ENCODE results near the gene CNOT6.

Gene CNOT6

GRCh38 chr5:180604271-180604670 is 110.1 kb downstream of the CNOT6 start:
- Histone ChIP-seq H3K27ac (ENCODE audit: insufficient read depth, low read depth, low read length, poor library complexity, severe bottlenecking) (no peak overlapping the region), H3K4me3 (ENCODE audit: insufficient read depth, low read depth, low read length) (no peak overlapping the region), H3K36me3 (ENCODE audit: control insufficient read depth, insufficient read depth, low read length) (no peaks in the 10 kb centered on the region), H3K9me3 (ENCODE audit: control insufficient read depth, low read length) (no peaks in the 10 kb centered on the region), H3K4me1 (ENCODE audit: control insufficient read depth, insufficient read depth, low read length) (no peaks in the 10 kb centered on the region), H3K27me3 (ENCODE audit: control insufficient read depth, insufficient read depth, low read length, poor library complexity, severe bottlenecking) (no peaks in the 10 kb centered on the region)
- WGBS, 2 experiments, result 84 to 88% methylated on average over 12 to 13 of the region's 13 CpGs

GRCh38 chr5:180605554-180606214 is 111.5 kb downstream of the CNOT6 start:
- 70 to 71% methylated on average over 11 of the region's 11 CpGs for WGBS, 2 experiments
- Histone ChIP-seq H3K27ac (ENCODE audit: insufficient read depth, low read depth, low read length, poor library complexity, severe bottlenecking) (no peak overlapping the region), H3K4me3 (ENCODE audit: insufficient read depth, low read depth, low read length) (no peak overlapping the region), H3K36me3 (ENCODE audit: control insufficient read depth, insufficient read depth, low read length) (no peaks in the 10 kb centered on the region), H3K9me3 (ENCODE audit: control insufficient read depth, low read length) (no peaks in the 10 kb centered on the region), H3K27me3 (ENCODE audit: control insufficient read depth, insufficient read depth, low read length, poor library complexity, severe bottlenecking) (no peaks in the 10 kb centered on the region), H3K4me1 (ENCODE audit: control insufficient read depth, insufficient read depth, low read length) (no peaks in the 10 kb centered on the region)

- Histone ChIP-seq H3K4me1 (ENCODE audit: control insufficient read depth, insufficient read depth, low read length) (no peaks in the 10 kb centered on the region), H3K4me3 (ENCODE audit: insufficient read depth, low read depth, low read length) (no peak overlapping the region), H3K36me3 (ENCODE audit: control insufficient read depth, insufficient read depth, low read length) (no peaks in the 10 kb centered on the region), H3K27ac (ENCODE audit: insufficient read depth, low read depth, low read length, poor library complexity, severe bottlenecking) (no peak overlapping the region), H3K9me3 (ENCODE audit: control insufficient read depth, low read length) (no peaks in the 10 kb centered on the region), H3K27me3 (ENCODE audit: control insufficient read depth, insufficient read depth, low read length, poor library complexity, severe bottlenecking) (no peaks in the 10 kb centered on the region)
- 88 to 90% methylated on average over 21 of the region's 21 CpGs for WGBS, 2 experiments
Observed at GRCh38 chr5:180606215-180606785, 112.1 kb downstream of the CNOT6 start.

- H3K4me1 ChIP-seq (ENCODE audit: control insufficient read depth, insufficient read depth, low read length), result no peaks in the 10 kb centered on the region
- 78 to 80% methylated on average over 18 of the region's 18 CpGs for WGBS, 2 experiments
- no peak overlapping the region for H3K27ac ChIP-seq (ENCODE audit: insufficient read depth, low read depth, low read length, poor library complexity, severe bottlenecking)
- no peaks in the 10 kb centered on the region for H3K36me3 ChIP-seq (ENCODE audit: control insufficient read depth, insufficient read depth, low read length)
- H3K4me3 ChIP-seq (ENCODE audit: insufficient read depth, low read depth, low read length), result no peak overlapping the region
- no peaks in the 10 kb centered on the region for H3K27me3 ChIP-seq (ENCODE audit: control insufficient read depth, insufficient read depth, low read length, poor library complexity, severe bottlenecking)
- H3K9me3 ChIP-seq (ENCODE audit: control insufficient read depth, low read length), result no peaks in the 10 kb centered on the region
Observed at GRCh38 chr5:180607861-180608571, 113.8 kb downstream of the CNOT6 start.

- no peaks in the 10 kb centered on the region for H3K9me3 ChIP-seq (ENCODE audit: control insufficient read depth, low read length)
- no peak overlapping the region for H3K27ac ChIP-seq (ENCODE audit: insufficient read depth, low read depth, low read length, poor library complexity, severe bottlenecking)
- H3K27me3 ChIP-seq (ENCODE audit: control insufficient read depth, insufficient read depth, low read length, poor library complexity, severe bottlenecking), result no peaks in the 10 kb centered on the region
- no peaks in the 10 kb centered on the region for H3K4me1 ChIP-seq (ENCODE audit: control insufficient read depth, insufficient read depth, low read length)
- 92 to 93% methylated on average over 26 of the region's 26 CpGs for WGBS, 2 experiments
- no peaks in the 10 kb centered on the region for H3K36me3 ChIP-seq (ENCODE audit: control insufficient read depth, insufficient read depth, low read length)
- no peak overlapping the region for H3K4me3 ChIP-seq (ENCODE audit: insufficient read depth, low read depth, low read length)
Observed at GRCh38 chr5:180608572-180609310, 114.6 kb downstream of the CNOT6 start.

GRCh38 chr5:180609386-180609785 is 115.2 kb downstream of the CNOT6 start:
- Histone ChIP-seq H3K27me3 (ENCODE audit: control insufficient read depth, insufficient read depth, low read length, poor library complexity, severe bottlenecking) (no peaks in the 10 kb centered on the region), H3K9me3 (ENCODE audit: control insufficient read depth, low read length) (no peaks in the 10 kb centered on the region), H3K27ac (ENCODE audit: insufficient read depth, low read depth, low read length, poor library complexity, severe bottlenecking) (no peak overlapping the region), H3K36me3 (ENCODE audit: control insufficient read depth, insufficient read depth, low read length) (no peaks in the 10 kb centered on the region), H3K4me3 (ENCODE audit: insufficient read depth, low read depth, low read length) (no peak overlapping the region), H3K4me1 (ENCODE audit: control insufficient read depth, insufficient read depth, low read length) (no peaks in the 10 kb centered on the region)
- WGBS, 2 experiments, result 92 to 96% methylated on average over 15 of the region's 15 CpGs

GRCh38 chr5:180609817-180610550 is 115.8 kb downstream of the CNOT6 start:
- Histone ChIP-seq H3K36me3 (ENCODE audit: control insufficient read depth, insufficient read depth, low read length) (no peaks in the 10 kb centered on the region), H3K27ac (ENCODE audit: insufficient read depth, low read depth, low read length, poor library complexity, severe bottlenecking) (no peak overlapping the region), H3K27me3 (ENCODE audit: control insufficient read depth, insufficient read depth, low read length, poor library complexity, severe bottlenecking) (no peaks in the 10 kb centered on the region), H3K9me3 (ENCODE audit: control insufficient read depth, low read length) (no peaks in the 10 kb centered on the region), H3K4me3 (ENCODE audit: insufficient read depth, low read depth, low read length) (no peak overlapping the region), H3K4me1 (ENCODE audit: control insufficient read depth, insufficient read depth, low read length) (no peaks in the 10 kb centered on the region)
- 87 to 88% methylated on average over 23 of the region's 23 CpGs for WGBS, 2 experiments

- Histone ChIP-seq H3K27ac (ENCODE audit: insufficient read depth, low read depth, low read length, poor library complexity, severe bottlenecking) (no peak overlapping the region), H3K4me3 (ENCODE audit: insufficient read depth, low read depth, low read length) (no peak overlapping the region), H3K9me3 (ENCODE audit: control insufficient read depth, low read length) (no peaks in the 10 kb centered on the region), H3K4me1 (ENCODE audit: control insufficient read depth, insufficient read depth, low read length) (no peaks in the 10 kb centered on the region), H3K36me3 (ENCODE audit: control insufficient read depth, insufficient read depth, low read length) (no peaks in the 10 kb centered on the region), H3K27me3 (ENCODE audit: control insufficient read depth, insufficient read depth, low read length, poor library complexity, severe bottlenecking) (no peaks in the 10 kb centered on the region)
- 88 to 92% methylated on average over 25 to 29 of the region's 30 CpGs for WGBS, 2 experiments
Observed at GRCh38 chr5:180611140-180611850, 117.1 kb downstream of the CNOT6 start.

GRCh38 chr5:180612683-180613082 is 118.5 kb downstream of the CNOT6 start:
- Histone ChIP-seq H3K36me3 (ENCODE audit: control insufficient read depth, insufficient read depth, low read length) (no peaks in the 10 kb centered on the region), H3K9me3 (ENCODE audit: control insufficient read depth, low read length) (no peaks in the 10 kb centered on the region), H3K27me3 (ENCODE audit: control insufficient read depth, insufficient read depth, low read length, poor library complexity, severe bottlenecking) (no peaks in the 10 kb centered on the region), H3K4me1 (ENCODE audit: control insufficient read depth, insufficient read depth, low read length) (no peaks in the 10 kb centered on the region), H3K4me3 (ENCODE audit: insufficient read depth, low read depth, low read length) (no peak overlapping the region), H3K27ac (ENCODE audit: insufficient read depth, low read depth, low read length, poor library complexity, severe bottlenecking) (no peak overlapping the region)
- 90 to 92% methylated on average over 15 of the region's 15 CpGs for WGBS, 2 experiments
